Effector memory CD8-positive, alpha-beta T cell (primary cell): ENCODE data around the gene FAM107B.

Source experiments
- ATAC-seq: fragments of 150-1000 bp; cut with Tn5 transposase; replicated peaks from 2 replicates; pipeline ENCODE4 v1.10.0; 2021; ENCODE audit warnings: mild to moderate bottlenecking, moderate library complexity
- DNase-seq, 3 experiments: peaks; one replicate each; pipeline ENCODE4 v3.0.0; 2021
- H3K27ac Mint-ChIP-seq, 2 donors: one replicate each; pipeline ENCODE4 v1.8.0; 2022; ENCODE audit warnings: mild to moderate bottlenecking in 2 of 2, mixed read lengths in 2 of 2, moderate library complexity in 2 of 2
- H3K27me3 Mint-ChIP-seq, 2 donors: one replicate each; pipeline ENCODE4 v1.8.0; 2022; ENCODE audit warnings: mixed read lengths in 2 of 2
- H3K36me3 Mint-ChIP-seq: one replicate; pipeline ENCODE4 v1.8.0; 2022; ENCODE audit warnings: mild to moderate bottlenecking, moderate library complexity, mixed read lengths; ENCODE audit not compliant: insufficient read depth
- H3K4me1 Mint-ChIP-seq, 2 donors: one replicate each; pipeline ENCODE4 v1.8.0; 2022; ENCODE audit warnings: low read depth in 2 of 2, mixed read lengths in 2 of 2
- H3K4me3 Mint-ChIP-seq, 2 donors: one replicate each; pipeline ENCODE4 v1.8.0; 2022; ENCODE audit warnings: mild to moderate bottlenecking in 2 of 2, mixed read lengths in 2 of 2, moderate library complexity in 2 of 2
- H3K9me3 Mint-ChIP-seq, 2 donors: one replicate each; pipeline ENCODE4 v1.8.0; 2022; ENCODE audit warnings: mixed read lengths in 2 of 2

FAM107B gene

GRCh38 chr10:14770927-14771326 lies 3.8 kb downstream of the FAM107B start:
- H3K27ac Mint-ChIP-seq = no peak overlapping the region
- H3K27me3 Mint-ChIP-seq = peaks cover 0 to 13% of the 10 kb centered on the region in 2 donors
- ATAC-seq = no peak
- H3K4me3 Mint-ChIP-seq = no peak overlapping the region
- peaks cover 0 to 2% of the 10 kb centered on the region in 2 donors for H3K4me1 Mint-ChIP-seq
- no peaks in the 10 kb centered on the region for H3K9me3 Mint-ChIP-seq
- DNase-seq = no peak
- no peaks in the 10 kb centered on the region for H3K36me3 Mint-ChIP-seq

GRCh38 chr10:14761372-14761771 lies 13.3 kb downstream of the FAM107B start:
- Mint-ChIP-seq H3K4me1 (peaks cover 6 to 9% of the 10 kb centered on the region in 2 donors), H3K36me3 (peaks cover 3% of the 10 kb centered on the region), H3K27ac (no peak overlapping the region), H3K27me3 (no peaks in the 10 kb centered on the region), H3K4me3 (no peak overlapping the region), H3K9me3 (no peaks in the 10 kb centered on the region)
- ATAC-seq (no peak), DNase-seq (no peak)

DNA sequence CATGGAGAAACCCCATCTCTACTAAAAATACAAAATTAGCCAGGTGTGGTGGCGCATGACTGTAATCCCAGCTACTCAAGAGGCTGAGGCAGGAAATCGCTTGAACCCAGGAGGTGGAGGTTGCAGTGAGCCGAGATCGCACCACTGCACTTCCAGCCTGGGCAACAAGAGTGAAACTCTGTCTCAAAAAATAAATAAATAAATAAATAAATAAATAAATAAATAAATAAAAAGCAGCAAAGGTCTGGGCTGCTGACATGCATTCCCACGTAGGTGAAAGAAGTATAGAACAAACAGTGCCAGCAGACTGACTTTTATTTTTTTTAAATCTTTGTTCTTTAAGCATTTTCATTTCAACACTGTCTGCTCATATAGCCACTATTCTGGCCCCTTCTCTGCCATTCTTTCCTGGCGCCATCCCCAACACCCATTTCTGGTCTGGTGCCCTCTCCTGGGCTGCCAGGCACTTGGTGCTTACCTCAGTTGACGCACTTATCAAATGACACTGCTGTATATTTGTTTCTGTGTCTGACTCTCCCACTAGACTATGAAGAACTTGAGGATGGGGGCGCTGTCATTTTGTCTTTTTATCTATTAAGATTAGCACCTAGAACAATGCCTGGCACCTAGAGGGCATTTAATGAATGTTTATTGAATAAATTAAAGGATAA lies 15.6 kb downstream of the FAM107B start:
- Mint-ChIP-seq H3K27ac (no peak overlapping the region), H3K36me3 (peaks cover 3% of the 10 kb centered on the region), H3K4me3 (no peak overlapping the region), H3K27me3 (no peaks in the 10 kb centered on the region), H3K4me1 (peaks cover 6 to 9% of the 10 kb centered on the region in 2 donors), H3K9me3 (no peaks in the 10 kb centered on the region)
- DNase-seq (no peak), ATAC-seq (peak; percentile 21)

- no peaks in the 10 kb centered on the region for H3K9me3 Mint-ChIP-seq
- H3K36me3 Mint-ChIP-seq = peaks cover 3% of the 10 kb centered on the region
- ATAC-seq = no peak
- DNase-seq = no peak
- peaks cover 6 to 9% of the 10 kb centered on the region in 2 donors for H3K4me1 Mint-ChIP-seq
- H3K4me3 Mint-ChIP-seq = no peak overlapping the region
- no peak overlapping the region for H3K27ac Mint-ChIP-seq
- H3K27me3 Mint-ChIP-seq = no peaks in the 10 kb centered on the region
These were observed 16.2 kb downstream of the FAM107B start for GRCh38 chr10:14758451-14758850.

DNA sequence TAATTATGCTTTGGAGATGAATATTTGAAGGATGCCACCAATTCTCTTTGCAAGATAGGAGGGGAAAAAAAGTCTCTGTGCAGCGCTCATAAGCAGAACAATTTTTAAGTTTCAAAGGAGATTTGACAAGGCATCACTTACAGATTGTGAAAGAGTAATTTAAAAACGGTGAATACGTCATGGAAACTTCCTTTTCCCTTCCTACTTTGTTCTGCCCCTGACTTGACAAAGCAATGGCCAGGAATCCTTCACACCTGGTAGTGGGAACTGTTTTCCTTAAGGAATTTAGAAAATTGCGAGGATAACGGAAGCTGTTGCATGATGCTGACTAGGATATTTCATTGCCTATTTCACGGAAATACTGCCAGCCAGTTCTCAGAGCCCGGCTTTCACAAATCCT lies 16.7 kb downstream of the FAM107B start:
- DNase-seq (no peak), ATAC-seq (no peak)
- Mint-ChIP-seq H3K9me3 (no peaks in the 10 kb centered on the region), H3K4me1 (peaks cover 6 to 9% of the 10 kb centered on the region in 2 donors), H3K27me3 (no peaks in the 10 kb centered on the region), H3K4me3 (peak overlapping the region; percentile 7 to 32), H3K36me3 (peaks cover 3% of the 10 kb centered on the region), H3K27ac (no peak overlapping the region)

GRCh38 chr10:14757394-14757793 lies 17.3 kb downstream of the FAM107B start:
- DNase-seq (peak in 1 of 3 experiments; percentile 5), ATAC-seq (peak; percentile 81)
- Mint-ChIP-seq H3K27me3 (no peaks in the 10 kb centered on the region), H3K9me3 (no peaks in the 10 kb centered on the region), H3K36me3 (peaks cover 3% of the 10 kb centered on the region), H3K27ac (peak overlapping the region in 1 of 2 donors; percentile 18), H3K4me1 (peaks cover 6 to 9% of the 10 kb centered on the region in 2 donors), H3K4me3 (peak overlapping the region; percentile 7 to 32)

- Mint-ChIP-seq H3K4me3 (no peak overlapping the region), H3K36me3 (no peaks in the 10 kb centered on the region), H3K27ac (no peak overlapping the region), H3K9me3 (no peaks in the 10 kb centered on the region), H3K4me1 (peaks cover 6 to 9% of the 10 kb centered on the region in 2 donors), H3K27me3 (no peaks in the 10 kb centered on the region)
- ATAC-seq = no peak
- no peak for DNase-seq
These were observed 21.3 kb downstream of the FAM107B start for GRCh38 chr10:14753441-14753840.

DNA sequence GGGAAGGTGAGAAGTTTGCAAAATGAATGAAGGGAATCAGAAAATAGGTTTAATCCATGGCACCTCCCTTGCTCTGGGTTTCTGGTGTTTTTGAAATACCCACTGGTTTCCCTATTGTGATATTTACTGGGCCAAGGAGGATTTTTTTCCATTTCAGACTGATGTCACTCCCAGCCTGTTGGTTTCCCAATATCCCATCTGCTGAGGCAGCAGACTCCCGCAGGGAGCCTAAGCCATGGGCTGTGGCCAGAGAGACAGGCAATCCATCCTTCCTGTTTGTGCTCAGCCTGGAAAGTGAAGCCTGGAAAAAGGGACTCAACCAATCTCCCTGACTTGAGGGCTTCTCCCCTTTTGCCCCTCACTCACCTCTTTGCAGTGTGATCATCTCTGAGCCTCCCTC lies 22.8 kb downstream of the FAM107B start:
- Mint-ChIP-seq H3K4me1 (no peaks in the 10 kb centered on the region), H3K4me3 (no peak overlapping the region), H3K27ac (no peak overlapping the region), H3K36me3 (no peaks in the 10 kb centered on the region), H3K9me3 (no peaks in the 10 kb centered on the region), H3K27me3 (no peaks in the 10 kb centered on the region)
- ATAC-seq = no peak
- no peak for DNase-seq

- Mint-ChIP-seq H3K27me3 (no peaks in the 10 kb centered on the region), H3K27ac (no peak overlapping the region), H3K4me1 (no peaks in the 10 kb centered on the region), H3K9me3 (no peaks in the 10 kb centered on the region), H3K36me3 (no peaks in the 10 kb centered on the region), H3K4me3 (no peak overlapping the region)
- DNase-seq (peak in 1 of 3 experiments; percentile 0), ATAC-seq (peak; percentile 24)
These were observed 23.4 kb downstream of the FAM107B start for GRCh38 chr10:14751014-14751896.

DNA sequence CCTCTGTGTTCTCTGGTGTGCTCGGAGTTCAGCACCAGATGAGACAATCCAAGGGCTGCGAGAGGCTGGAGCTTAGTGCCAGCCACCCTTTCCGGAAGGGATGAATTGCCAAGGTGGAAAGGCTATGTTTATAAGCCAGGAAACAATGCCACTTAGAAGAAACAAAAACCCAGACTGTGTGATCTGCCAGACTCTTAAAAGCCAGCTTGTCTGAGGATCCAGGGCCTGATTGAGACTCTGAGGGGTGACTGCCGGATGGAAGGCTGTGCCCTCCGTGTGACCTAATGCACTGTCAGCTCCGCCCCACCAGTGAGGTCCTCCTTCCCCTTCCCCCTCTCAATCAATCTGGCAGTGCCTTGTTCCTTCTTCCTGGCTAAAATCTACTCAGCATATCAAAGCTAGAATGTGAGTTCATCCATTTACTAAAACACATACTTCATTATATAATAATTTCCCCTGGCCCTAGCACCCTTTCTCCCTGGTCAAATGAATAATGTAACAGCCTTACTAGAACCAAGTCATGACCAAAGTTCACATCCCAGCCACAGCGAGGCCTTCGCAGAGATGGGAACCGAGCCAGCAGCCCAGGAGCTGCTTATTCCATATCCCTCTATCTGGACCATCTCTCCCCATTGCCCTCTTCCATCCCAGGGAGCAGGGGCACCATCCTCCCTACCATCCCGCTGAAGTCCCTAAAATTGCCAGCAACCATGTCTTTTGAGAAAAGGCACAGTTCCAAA lies 25.5 kb downstream of the FAM107B start:
- ATAC-seq = no peak
- no peaks in the 10 kb centered on the region for H3K4me1 Mint-ChIP-seq
- H3K27me3 Mint-ChIP-seq = no peaks in the 10 kb centered on the region
- no peak overlapping the region for H3K4me3 Mint-ChIP-seq
- H3K36me3 Mint-ChIP-seq = no peaks in the 10 kb centered on the region
- H3K9me3 Mint-ChIP-seq = no peaks in the 10 kb centered on the region
- no peak overlapping the region for H3K27ac Mint-ChIP-seq
- DNase-seq = no peak

DNA sequence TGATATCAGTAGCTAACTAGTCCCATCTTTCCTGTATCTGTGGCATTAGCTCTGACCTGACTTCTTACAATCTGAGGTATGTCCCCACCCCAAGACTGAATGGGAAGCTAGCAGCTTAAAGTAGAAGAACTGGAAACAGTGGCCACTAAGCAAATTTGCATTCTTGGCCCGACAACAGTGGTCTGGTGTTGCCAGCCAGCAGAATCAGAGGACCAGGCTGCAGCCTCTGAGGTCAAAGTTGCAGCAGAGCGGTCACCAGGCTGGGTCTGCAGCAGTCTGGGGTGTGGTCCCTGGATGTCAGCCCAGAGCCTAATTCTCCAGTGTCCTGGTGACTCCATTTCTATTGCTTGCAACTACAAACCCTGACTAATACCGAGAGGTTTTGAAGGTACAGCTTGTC lies 26.3 kb downstream of the FAM107B start:
- no peaks in the 10 kb centered on the region for H3K4me1 Mint-ChIP-seq
- no peak overlapping the region for H3K27ac Mint-ChIP-seq
- no peak overlapping the region for H3K4me3 Mint-ChIP-seq
- H3K27me3 Mint-ChIP-seq = no peaks in the 10 kb centered on the region
- H3K9me3 Mint-ChIP-seq = no peaks in the 10 kb centered on the region
- no peak for ATAC-seq
- no peak for DNase-seq
- H3K36me3 Mint-ChIP-seq = no peaks in the 10 kb centered on the region

DNA sequence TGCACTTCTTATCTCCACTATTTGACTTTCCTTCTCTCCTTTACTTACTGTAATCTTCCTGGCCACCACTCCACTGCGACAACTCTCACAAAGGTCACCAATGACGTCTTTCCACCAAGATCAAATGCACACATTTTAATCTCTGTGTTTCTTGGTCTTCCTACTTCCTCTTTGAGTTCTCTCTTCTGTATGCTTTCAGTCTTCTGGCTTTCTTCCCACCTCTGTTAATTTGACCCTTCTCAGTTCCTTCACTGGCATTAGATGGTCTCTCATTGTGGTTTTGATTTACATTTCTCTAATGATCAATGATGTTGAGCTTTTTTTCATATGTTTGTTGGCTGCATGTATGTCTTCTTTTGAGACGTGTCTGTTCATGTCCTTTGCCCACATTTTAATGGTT lies 31.9 kb downstream of the FAM107B start:
- Mint-ChIP-seq H3K9me3 (no peaks in the 10 kb centered on the region), H3K36me3 (no peaks in the 10 kb centered on the region), H3K4me3 (no peak overlapping the region), H3K4me1 (no peaks in the 10 kb centered on the region), H3K27me3 (no peaks in the 10 kb centered on the region), H3K27ac (no peak overlapping the region)
- DNase-seq (no peak), ATAC-seq (no peak)

DNA sequence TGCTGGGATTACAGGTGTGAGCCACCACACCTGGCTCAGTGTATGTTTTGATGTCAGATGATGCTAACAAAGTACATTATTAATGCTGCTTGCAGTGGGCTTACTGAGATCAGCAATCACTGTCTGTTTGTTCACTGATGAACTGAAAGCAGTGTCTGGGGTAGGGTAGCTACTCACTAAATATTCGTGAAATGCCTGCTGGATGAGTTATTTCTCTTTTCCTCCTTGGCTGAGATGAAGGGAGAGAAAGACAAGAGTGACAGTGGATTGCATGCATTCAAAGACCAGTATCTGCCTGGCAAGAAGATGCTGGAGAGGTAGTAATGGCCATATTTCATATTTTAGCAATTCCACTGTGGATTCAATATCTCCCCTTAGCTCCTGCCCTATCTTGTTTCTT lies 32.3 kb downstream of the FAM107B start:
- no peak for ATAC-seq
- Mint-ChIP-seq H3K27ac (no peak overlapping the region), H3K36me3 (no peaks in the 10 kb centered on the region), H3K4me1 (no peaks in the 10 kb centered on the region), H3K27me3 (no peaks in the 10 kb centered on the region), H3K9me3 (no peaks in the 10 kb centered on the region), H3K4me3 (no peak overlapping the region)
- no peak for DNase-seq
